HG02970 (cell line): ENCODE measurements around the gene PLLP.

Experiments
- ATAC-seq: cut with Tn5 transposase; IDR thresholded peaks from one replicate; pipeline ENCODE4 v1.9.1; 2021; ENCODE audit warnings: mild to moderate bottlenecking, moderate library complexity, moderate number of reproducible peaks; ENCODE audit not compliant: unreplicated experiment, low FRiP score

Gene PLLP

DNA sequence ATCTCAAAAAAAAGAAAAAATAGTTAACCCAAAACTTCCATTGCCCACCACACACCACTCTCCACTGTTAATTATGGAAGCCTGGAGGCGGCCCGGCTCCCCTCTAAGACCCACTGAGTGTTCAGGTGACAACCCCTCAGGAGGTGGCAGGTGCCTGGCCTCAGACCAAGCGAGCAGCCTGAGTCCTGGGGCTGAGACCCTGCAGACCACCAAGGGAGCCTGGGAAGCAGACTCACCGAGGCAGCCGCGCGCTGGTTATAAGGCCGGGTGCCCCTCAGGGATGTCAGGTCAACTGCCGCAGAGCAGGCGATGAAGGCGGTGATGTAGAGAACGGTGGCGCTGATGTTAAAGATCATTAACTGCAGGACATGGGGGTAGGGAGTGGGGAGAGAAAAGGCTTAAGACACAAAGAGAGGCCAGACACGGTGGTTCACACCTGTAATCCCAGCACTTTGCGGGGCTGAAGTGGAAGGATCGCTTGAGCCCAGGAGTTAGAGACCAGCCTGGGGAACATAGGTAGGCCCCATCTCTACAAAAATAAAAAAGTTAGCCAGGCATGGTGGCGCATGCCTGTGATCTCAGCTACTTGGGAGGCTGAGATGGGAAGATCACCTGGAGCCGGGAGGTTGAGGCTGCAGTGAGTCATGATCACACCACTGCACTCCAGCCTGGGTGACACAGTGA, 26.1 kb downstream of the PLLP start:
- no peak for ATAC-seq

DNA sequence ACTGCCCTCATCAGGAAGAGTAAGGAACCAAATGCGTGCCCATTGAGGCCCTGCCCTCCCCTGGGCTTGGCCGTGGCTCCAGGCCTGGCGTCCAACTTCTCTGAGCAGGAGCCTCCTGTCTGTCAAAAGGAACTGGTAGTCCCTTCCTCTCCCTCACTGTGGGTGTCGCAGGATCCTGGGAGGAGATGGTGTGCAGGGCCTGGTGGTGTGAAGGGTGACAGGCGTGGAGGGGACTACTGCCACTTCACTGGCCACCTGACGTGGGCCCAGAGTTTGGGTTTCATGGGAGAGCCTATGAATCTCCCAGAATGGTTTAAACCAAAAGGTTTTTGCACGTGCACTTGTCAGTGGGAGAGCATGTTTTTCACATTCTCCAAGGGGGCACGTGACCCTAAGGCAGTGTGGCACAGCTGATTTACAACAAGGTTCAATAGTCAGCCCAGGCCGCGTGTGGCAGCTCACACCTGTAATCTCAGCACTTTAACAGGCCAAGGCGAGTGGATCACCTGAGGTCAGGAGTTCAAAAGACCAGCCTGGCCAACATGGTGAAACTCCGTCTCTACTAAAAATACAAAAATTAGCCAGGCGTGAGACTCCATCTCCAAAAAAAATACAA, 26.9 kb downstream of the PLLP start:
- no peak for ATAC-seq

DNA sequence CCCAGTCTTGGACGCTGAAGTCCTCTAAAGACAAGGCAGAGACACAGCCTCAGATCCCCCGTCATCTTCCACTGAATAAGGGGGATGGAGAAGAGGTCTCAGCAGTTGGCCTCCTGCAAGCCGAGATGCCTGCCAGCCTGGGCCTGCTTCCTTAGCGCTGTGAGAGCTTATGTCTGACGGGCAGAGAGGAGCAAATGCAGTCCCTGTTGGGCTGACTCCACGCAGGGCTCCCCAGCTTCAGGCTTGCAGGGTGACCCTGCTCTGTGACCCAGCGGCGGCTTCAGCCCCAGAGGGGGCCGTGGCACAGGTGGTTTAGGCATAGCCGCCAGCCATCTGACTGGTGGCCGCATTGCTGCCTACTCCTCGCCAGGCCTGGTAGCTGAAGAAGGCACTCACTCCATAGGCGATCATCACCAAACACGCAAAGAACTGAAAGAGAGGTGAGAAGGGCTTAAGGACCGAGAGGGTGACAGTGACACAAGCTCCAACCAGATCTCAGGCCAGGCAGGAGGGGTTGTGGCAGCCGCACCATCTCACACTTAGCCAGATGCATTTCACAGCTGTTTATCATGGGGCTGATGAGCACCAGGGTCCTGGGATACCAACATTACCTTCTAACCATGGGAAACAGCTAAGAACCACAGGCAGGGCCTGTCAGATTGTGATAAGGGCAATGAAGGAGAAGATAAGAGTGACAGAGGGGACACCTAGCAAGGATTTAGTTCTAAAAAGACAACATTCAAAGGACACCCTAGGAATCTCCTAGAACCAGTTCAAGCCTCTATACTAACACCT, 27.7 kb downstream of the PLLP start:
- no peak for ATAC-seq

DNA sequence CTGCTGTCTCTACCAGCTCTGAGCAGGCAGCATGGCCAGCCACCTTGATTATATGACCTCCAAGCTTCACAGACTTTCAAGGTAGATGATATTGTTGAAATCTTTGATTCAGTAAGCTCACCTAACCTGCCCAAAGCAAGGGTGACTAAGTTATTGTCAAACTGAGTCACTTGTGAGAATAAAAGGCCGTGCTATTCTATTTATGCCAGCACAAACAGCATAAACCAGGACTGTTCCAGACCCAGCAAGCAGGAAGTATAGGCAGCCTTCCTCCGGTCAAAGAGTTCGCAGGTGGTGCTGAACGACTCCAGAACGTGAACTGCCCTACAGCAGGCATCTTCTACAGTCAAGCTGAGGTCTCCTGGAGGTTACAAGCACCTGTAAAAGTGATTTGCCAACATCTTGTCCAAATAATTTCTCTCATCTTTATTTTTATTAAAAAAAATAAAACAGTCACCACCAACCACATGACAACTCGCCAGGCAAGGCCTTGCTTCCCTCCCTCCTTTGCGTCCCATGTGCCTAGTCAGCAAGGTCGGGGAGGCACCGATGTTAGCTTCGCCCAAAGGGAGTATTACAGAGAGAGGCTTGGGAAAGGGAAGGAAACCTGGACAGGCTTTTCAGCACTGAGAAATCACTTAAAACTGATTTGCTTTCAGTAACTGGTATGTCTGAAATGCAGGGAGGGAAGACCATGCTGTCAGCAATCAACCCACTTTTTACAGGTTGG, 28.6 kb downstream of the PLLP start:
- no peak for ATAC-seq

DNA sequence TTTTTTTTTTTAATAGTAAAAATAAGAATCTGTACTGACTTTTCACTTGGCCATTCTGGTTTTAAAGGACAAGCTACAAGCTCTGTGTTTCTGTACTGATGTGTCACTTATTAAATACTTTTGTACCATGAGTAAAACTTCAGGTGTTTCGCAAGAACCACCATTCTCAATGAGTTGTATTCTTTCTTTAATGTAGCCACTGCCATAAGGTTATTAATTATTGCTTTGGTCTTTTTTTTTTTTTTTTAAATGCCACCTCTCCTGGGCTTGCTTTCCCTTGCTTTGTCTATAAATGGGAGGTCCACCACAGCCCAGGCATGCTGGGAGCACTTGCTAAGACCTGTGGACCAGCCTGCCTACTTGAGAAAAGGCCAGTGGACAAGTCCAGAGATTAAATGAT, 31.0 kb downstream of the PLLP start:
- ATAC-seq, result no peak

GRCh38 chr16:57252148-57252721, 32.2 kb downstream of the PLLP start:
- no peak for ATAC-seq

DNA sequence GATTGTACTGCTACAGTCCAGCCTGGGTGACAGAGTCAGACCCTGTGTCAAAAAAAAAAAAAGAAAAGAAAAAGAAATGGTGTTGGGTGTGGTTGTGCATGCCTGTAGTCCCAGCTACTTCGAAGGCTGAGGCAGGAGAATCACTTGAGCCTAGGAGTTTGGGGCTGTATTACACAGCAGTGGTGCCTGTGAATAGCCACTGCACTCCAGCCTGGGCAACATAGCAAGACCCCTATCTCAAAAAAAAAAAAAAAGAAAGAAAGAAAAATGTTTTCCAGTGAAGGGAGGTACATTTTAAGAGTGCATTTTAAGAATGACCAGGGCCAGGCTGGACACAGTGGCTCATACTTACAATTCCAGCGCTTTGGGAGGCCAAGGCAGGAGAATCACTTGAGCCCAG, 33.1 kb downstream of the PLLP start:
- no peak for ATAC-seq

GRCh38 chr16:57245472-57246113, 38.9 kb downstream of the PLLP start:
- peak; percentile 26 for ATAC-seq

- ATAC-seq, result peak; percentile 94
Observed at GRCh38 chr16:57244767-57245471, 39.6 kb downstream of the PLLP start, which contains the start of gene ARL2BP. TSS of gene ARL2BP (plus strand) at chr16:57245259. CDS start at chr16:57245368, 109 bp downstream.

DNA sequence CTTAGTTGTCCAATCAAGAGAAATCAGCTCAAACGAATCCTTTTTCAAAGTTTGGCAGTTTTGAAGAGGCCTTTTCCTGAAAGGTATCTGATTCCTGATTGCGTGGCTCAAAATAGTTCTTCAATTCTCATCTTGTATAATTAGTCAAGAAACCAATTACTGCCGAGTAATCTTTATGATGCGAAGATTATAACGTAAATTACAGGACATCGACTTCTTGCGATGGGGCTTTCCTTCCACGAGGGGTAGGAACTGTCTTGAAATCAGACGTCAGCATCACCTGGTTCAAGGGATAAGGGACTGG, 40.1 kb downstream of the PLLP start:
- ATAC-seq, result peak; percentile 18

DNA sequence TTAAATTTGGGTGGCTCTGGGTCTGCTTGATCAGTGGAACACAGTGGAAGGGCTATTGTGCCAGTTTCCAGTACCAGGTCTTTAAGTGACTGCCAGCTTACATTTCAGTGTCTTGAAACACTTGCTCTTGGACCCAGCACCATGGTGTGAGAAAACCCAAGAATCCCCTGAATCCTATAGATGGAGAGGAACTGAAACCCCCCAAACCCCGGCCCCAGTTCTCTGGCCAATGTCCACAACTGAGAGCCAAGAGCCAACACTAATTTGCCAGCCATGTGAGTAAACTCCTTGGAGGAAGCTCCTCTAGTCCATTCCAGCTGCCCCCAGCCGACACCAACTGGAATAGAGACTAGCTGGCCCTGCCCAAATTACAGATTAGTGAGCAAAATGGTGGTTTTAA, 41.8 kb downstream of the PLLP start:
- ATAC-seq, result no peak

GRCh38 chr16:57240851-57241250, 43.6 kb downstream of the PLLP start:
- ATAC-seq, result no peak

GRCh38 chr16:57239107-57239506, 45.4 kb downstream of the PLLP start:
- no peak for ATAC-seq

- ATAC-seq, result no peak
Observed at GRCh38 chr16:57238682-57239081, 45.8 kb downstream of the PLLP start.

- ATAC-seq, result no peak
Observed at GRCh38 chr16:57236022-57236350, 48.5 kb downstream of the PLLP start.

DNA sequence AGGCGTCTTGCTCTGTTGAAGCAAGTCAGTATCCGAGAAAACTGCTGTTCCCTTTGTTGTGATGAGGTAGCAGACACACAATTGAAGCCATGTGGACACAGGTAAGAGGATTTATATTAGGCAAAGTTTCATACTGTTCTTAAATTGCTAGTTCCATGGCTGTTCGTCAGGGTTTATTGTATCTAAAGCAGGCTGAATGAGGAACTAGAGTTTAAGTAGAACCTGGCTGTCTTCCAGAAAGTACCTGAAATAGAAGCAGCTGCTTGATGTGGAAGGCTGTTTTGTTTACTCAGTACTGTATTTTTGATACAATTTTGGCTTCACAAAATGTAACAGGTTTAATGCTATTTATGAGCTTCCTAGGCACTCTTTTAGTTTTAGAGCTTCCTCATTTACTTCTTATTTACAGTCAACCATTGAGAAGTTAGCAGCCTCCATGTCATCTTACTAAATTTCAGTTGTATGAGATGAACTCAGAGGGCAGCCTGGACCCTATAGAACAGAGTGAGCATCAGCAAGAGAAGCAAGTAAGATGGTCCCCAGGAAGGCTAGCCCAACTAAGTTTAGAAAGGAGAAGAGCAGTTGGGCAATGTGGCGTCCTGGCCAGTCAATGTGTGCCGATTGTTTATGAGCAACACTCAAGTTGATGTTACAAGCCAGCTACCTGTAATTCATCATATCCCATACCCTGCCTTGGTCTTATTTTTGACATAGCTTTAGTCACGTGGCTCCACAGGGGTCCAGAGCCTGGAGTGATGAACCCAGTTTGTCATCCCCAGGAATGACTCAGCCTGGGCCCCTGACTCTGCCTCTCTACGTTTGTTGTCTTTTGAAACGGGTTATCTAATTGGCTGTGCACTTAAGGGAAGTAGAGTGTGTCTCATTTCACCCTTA, 49.1 kb downstream of the PLLP start:
- ATAC-seq, result no peak

DNA sequence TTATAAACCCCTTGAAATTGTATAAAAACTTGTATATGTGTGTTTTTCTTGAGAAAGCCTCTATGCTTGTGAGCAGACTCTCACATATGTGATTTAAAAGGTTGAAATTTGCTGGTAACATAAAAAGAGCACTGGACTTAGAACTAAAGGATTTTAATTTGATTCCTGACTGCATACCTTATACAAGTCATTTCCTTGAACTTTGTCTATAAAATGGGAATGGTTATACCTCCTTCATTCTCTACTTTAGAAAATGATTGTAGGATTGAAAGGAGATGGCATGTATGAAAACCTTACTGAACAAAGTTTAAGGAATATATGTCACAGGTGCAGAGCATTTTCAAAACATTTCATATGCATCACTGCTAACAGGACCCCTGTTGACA, 49.8 kb downstream of the PLLP start:
- ATAC-seq, result no peak

DNA sequence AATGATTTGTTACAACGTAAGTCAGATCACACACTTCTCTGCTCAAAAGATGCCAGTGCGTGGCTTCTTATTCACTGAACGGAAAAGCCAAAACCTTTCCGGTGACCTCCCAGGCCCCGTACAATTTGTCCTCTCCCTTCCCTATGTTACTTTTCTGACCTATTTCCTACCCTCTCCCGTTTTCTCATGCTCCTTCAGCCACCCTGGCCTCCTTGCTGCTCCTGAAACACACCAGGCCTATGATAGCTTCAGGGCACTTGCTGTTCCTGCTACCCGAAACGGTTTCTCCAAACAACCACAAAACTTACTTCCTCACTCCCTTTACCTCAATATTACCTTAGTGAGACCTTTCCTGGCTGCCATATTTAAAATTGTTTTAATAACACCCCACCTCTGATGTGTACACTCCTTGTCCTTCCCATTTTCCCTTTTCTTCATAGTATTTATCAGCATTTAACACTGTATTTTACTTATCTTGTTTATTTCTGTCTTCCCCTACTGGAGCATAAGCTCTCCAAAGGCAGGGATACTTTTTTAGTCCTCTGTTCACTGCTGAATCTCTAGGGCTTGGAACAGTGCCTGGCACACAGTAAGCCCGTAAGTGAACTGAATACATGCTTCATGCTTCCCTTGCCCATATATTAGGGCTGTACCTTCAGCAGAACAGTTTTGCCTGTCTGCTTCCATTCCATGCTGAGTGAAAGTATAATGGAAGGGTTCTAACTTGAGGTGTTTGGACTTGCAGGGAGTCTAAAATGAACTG, 50.3 kb downstream of the PLLP start:
- no peak for ATAC-seq
